GM18505 (cell line): Measurements from ENCODE around the gene ADD1.
"Not testable (repeated sequence)": the region's sequence is repeated elsewhere in the genome, so short reads cannot be mapped to it uniquely, and the experiment has no call there.

Source experiments
- ATAC-seq: cut with Tn5 transposase; IDR thresholded peaks from one replicate; pipeline ENCODE4 v1.9.1; 2021; ENCODE audit not compliant: unreplicated experiment
- POLR2A ChIP-seq: IDR thresholded peaks from 4 replicates; pipeline ENCODE4 v1.6.1; 2011; ENCODE audit warnings: borderline replicate concordance; ENCODE audit not compliant: insufficient read depth, insufficient read length; ENCODE audit errors: extremely low read depth

The ADD1 gene

GRCh38 chr4:2931512-2932301 is 88.1 kb downstream of the ADD1 start:
- ATAC-seq: peak; percentile 38
- TF ChIP-seq POLR2A: peak; percentile 40

DNA sequence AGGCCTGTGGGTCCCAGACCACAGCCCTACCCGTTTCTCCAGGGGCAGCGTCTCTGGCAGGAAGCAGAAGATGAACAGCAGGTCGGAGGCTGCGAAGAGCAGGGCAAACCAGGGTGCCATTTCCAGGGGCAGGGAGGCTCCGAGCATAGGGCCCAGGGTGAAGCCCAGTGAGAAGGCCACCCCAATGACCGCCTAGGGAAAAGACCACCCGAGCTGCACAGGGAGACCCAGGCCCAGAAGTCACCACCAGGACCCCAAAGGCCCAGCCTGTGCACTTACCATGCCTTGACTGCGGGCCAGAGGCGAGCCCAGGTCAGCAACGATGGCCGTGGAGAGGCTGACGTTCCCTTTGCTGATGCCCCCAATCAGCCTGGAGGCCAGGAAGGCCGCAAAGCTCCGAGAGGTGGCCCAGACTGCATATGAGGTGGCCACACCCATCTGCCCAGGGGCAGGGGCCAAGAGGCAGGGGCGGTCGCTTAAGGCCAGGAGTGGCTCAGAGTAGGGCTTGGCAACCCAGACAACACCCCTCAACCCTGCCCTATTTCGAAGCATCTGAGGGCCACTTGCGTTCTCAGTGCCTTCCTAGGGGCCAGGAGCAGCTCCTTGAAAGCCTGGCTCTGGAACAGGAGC is 88.8 kb downstream of the ADD1 start:
- no peak for ATAC-seq
- no peak for TF ChIP-seq POLR2A

DNA sequence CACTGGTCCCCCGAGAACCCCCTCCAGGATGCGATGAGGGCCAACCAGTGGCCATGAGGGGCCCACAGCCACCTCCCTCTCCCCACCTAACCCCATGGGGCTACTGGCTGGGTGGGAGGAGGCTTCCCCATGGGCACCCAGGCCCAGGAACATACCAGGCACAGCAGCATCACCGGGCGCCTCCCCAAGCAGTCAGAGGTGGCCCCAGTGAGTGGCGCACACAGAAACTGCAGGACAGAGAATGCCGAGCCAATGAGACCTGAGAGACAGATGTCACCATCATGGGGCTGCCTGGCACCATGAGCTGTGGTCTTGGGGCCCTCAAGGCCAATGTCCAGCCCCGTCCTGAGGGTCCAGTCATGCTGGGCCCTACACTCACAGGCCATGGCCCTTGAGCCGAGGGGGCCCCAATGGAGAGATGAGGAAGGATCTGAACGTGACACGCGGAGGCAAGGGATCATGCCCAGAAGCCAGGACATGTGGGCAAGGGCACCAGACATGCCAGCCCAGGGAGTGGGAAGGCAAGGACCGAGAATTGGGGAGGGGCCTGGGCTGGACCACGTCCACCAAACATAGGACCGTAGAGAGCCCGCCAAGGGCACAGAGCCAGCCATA is 89.4 kb downstream of the ADD1 start:
- no peak for ATAC-seq
- TF ChIP-seq POLR2A: no peak

GRCh38 chr4:2933566-2934076 is 90.0 kb downstream of the ADD1 start:
- ATAC-seq: no peak
- no peak for TF ChIP-seq POLR2A

GRCh38 chr4:2934077-2934812 is 90.6 kb downstream of the ADD1 start:
- no peak for ATAC-seq
- TF ChIP-seq POLR2A: peak; percentile 19

DNA sequence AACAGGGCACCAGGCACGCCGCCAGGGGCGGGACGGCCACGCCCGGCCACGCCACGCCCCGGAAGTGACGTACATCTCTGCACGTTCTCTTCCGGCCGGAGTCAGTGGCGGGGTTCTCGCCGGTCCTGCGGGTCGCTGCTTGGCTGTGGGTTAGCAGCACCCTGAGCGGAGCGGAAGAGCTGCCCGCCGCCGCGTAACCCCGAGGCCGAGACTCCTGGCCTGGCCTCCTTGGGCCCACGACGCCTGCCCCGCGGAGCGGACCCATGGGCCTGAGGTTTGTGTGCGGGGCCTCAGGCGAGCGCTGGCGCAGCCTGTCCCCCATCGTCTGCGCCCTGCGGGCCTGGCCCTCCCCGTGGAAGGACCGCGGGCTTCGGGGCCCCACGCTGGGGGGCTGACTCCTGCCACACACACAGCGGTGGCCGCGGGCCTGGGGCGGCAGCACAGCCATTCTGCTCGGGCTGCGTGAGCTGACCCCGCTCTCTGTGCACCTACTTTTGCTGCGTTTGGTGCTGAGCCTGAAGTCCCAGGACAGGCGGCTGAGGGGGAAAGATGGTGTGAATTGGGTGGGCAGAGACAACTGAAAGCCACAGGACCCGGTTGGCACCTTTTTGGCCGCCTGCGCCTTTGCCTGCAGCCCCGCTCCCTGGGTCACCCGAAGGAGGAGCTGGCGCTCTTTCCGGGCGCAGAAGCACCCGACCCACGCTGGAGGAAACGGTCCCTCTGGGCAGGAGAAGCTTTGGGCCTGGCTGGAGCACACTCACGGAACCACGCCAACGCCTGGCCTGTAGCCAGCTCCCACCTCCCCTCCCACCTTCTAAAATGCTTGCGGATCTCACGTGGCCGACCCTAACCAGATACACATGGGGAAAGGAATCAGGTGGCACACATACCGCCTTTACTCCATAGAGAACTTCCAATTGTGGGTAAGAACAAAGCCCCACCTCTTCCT is 91.4 kb downstream of the ADD1 start:
- ATAC-seq: peak; percentile 46
- peak; percentile 94 for TF ChIP-seq POLR2A

GRCh38 chr4:2935762-2936743 is 92.4 kb downstream of the ADD1 start:
- ATAC-seq: no peak
- TF ChIP-seq POLR2A: peak; percentile 60

- ATAC-seq: no peak
- peak; percentile 52 for TF ChIP-seq POLR2A
These were observed 93.1 kb downstream of the ADD1 start for GRCh38 chr4:2936773-2937145.

- no peak for ATAC-seq
- TF ChIP-seq POLR2A: peak; percentile 50
These were observed 93.7 kb downstream of the ADD1 start for GRCh38 chr4:2937146-2937857.

- TF ChIP-seq POLR2A: no peak
- ATAC-seq: no peak
These were observed 94.3 kb downstream of the ADD1 start for GRCh38 chr4:2937986-2938385.

- ATAC-seq: not testable (repeated sequence)
These were observed 94.8 kb downstream of the ADD1 start for GRCh38 chr4:2938411-2938810.
